ENCODE results near the gene STXBP5.
A peak's percentile ranks its signal among the peaks of the same experiment; 100 is the strongest.

The STXBP5 gene

GRCh38 chr6:147382945-147383554, 178.8 kb downstream of the STXBP5 start:
- Histone ChIP-seq H3K27ac (ENCODE audit: low read length) (no peak overlapping the region), H3F3A (ENCODE audit: insufficient read depth, low read length) (no peaks in the 10 kb centered on the region), H3K36me3 (replicated peaks; ENCODE audit: insufficient read depth, low read length) (no peaks in the 10 kb centered on the region), H3K9me2 (replicated peaks; ENCODE audit: insufficient read depth, low read length) (no peaks in the 10 kb centered on the region), H3K9ac (ENCODE audit: low read length) (no peak overlapping the region), H3K9me3 (replicated peaks; ENCODE audit: insufficient read depth, low read length) (no peaks in the 10 kb centered on the region), H3K4me3 (ENCODE audit: low read length) (no peak overlapping the region), H3K4me1 (ENCODE audit: low read length) (0 out of 2 replicates have a peak, but pooled peaks cover 5% of the 10 kb centered on the region), H3K79me2 (ENCODE audit: low read length) (no peaks in the 10 kb centered on the region), H2AFZ (ENCODE audit: low read length) (no peak overlapping the region), H4K20me1 (ENCODE audit: insufficient read depth, low read length) (no peaks in the 10 kb centered on the region), H3K27me3 (replicated peaks; ENCODE audit: insufficient read depth, low read length) (no peaks in the 10 kb centered on the region), H3K4me2 (ENCODE audit: low read depth, low read length) (no peak overlapping the region)
- peak; percentile 27 for TF ChIP-seq CTCF (IDR thresholded peaks at IDR 0.05; ENCODE audit: low read length)
- TF ChIP-seq EZH2phosphoT487 (IDR thresholded peaks at IDR 0.05; ENCODE audit: low read length) = no peak
- peak; percentile 11 for DNase-seq

- no peak overlapping the region for H2AFZ ChIP-seq (ENCODE audit: low read length)
- H3K9me2 ChIP-seq (replicated peaks; ENCODE audit: insufficient read depth, low read length) = no peaks in the 10 kb centered on the region
- H3K4me3 ChIP-seq (ENCODE audit: low read length) = no peak overlapping the region
- DNase-seq = peak; percentile 34
- no peaks in the 10 kb centered on the region for H3K27me3 ChIP-seq (replicated peaks; ENCODE audit: insufficient read depth, low read length)
- no peaks in the 10 kb centered on the region for H4K20me1 ChIP-seq (ENCODE audit: insufficient read depth, low read length)
- H3K36me3 ChIP-seq (replicated peaks; ENCODE audit: insufficient read depth, low read length) = no peaks in the 10 kb centered on the region
- H3F3A ChIP-seq (ENCODE audit: insufficient read depth, low read length) = no peaks in the 10 kb centered on the region
- H3K9ac ChIP-seq (ENCODE audit: low read length) = no peak overlapping the region
- H3K79me2 ChIP-seq (ENCODE audit: low read length) = no peaks in the 10 kb centered on the region
- no peak overlapping the region for H3K27ac ChIP-seq (ENCODE audit: low read length)
- H3K9me3 ChIP-seq (replicated peaks; ENCODE audit: insufficient read depth, low read length) = no peaks in the 10 kb centered on the region
- 0 out of 2 replicates have a peak, but pooled peaks cover 5% of the 10 kb centered on the region for H3K4me1 ChIP-seq (ENCODE audit: low read length)
- no peak overlapping the region for H3K4me2 ChIP-seq (ENCODE audit: low read depth, low read length)
- TF ChIP-seq EZH2 (optimal IDR thresholded peaks at IDR 0.05; ENCODE audit: low read depth, low read length) (no peak), EZH2phosphoT487 (IDR thresholded peaks at IDR 0.05; ENCODE audit: low read length) (no peak), CTCF (IDR thresholded peaks at IDR 0.05; ENCODE audit: low read length) (no peak)
Measured at GRCh38 chr6:147384029-147384428, 179.8 kb downstream of the STXBP5 start.

GRCh38 chr6:147384737-147385710, 180.8 kb downstream of the STXBP5 start:
- H3K4me1 ChIP-seq (ENCODE audit: low read length) = 0 out of 2 replicates have a peak, but pooled peaks cover 5% of the 10 kb centered on the region
- H3K36me3 ChIP-seq (replicated peaks; ENCODE audit: insufficient read depth, low read length) = no peaks in the 10 kb centered on the region

More at GRCh38 chr6:147384737-147385710, 180.8 kb downstream of the STXBP5 start:
- no peak for DNase-seq
- Histone ChIP-seq H3K9me3 (replicated peaks; ENCODE audit: insufficient read depth, low read length) (no peaks in the 10 kb centered on the region), H3K4me3 (ENCODE audit: low read length) (no peak overlapping the region), H4K20me1 (ENCODE audit: insufficient read depth, low read length) (no peaks in the 10 kb centered on the region), H3F3A (ENCODE audit: insufficient read depth, low read length) (no peaks in the 10 kb centered on the region), H3K27me3 (replicated peaks; ENCODE audit: insufficient read depth, low read length) (no peaks in the 10 kb centered on the region), H2AFZ (ENCODE audit: low read length) (no peak overlapping the region), H3K27ac (ENCODE audit: low read length) (no peak overlapping the region), H3K9ac (ENCODE audit: low read length) (no peak overlapping the region), H3K79me2 (ENCODE audit: low read length) (no peaks in the 10 kb centered on the region), H3K4me2 (ENCODE audit: low read depth, low read length) (no peak overlapping the region), H3K9me2 (replicated peaks; ENCODE audit: insufficient read depth, low read length) (no peaks in the 10 kb centered on the region)
- TF ChIP-seq CTCF (IDR thresholded peaks at IDR 0.05; ENCODE audit: low read length) (no peak), EZH2phosphoT487 (IDR thresholded peaks at IDR 0.05; ENCODE audit: low read length) (no peak), EZH2 (optimal IDR thresholded peaks at IDR 0.05; ENCODE audit: low read depth, low read length) (no peak)

Measured in MM.1S (cell line).